H1 (cell line): Measurements from ENCODE around the gene ACKR3. TPM values are rescaled to one million over a fixed set of nuclear protein-coding genes. Genes with fewer than 3 reads are reported as not detected.
A peak's percentile ranks its signal among the peaks of the same experiment; 100 is the strongest.

Experiments used
- CTCF ChIA-PET: fragments of 300-600 bp; sonication (Branson Sonifier 250); formaldehyde crosslinking; loops from one replicate; lab custom pipeline; 2021; ENCODE audit not compliant: partially characterized antibody; lab: Charles Lee
- POLR2A ChIA-PET: fragments of 300-600 bp; sonication (Branson Sonifier 250); formaldehyde crosslinking; loops from one replicate; lab custom pipeline; 2021; ENCODE audit warnings: inconsistent platforms; ENCODE audit not compliant: partially characterized antibody; lab: Charles Lee
- DNase-seq, 2 experiments: peaks; one replicate each; pipeline versions ENCODE4 v3.0.0 to v3.0.0-alpha.2; 2010 to 2022; ENCODE audit warnings: low spot score in 2 of 2, low read depth in 1 of 2, mixed read lengths in 1 of 2
- FAIRE-seq: peaks from 2 replicates; lab custom pipeline; 2011; peaks lifted over from hg19 to GRCh38; lab: Jason Lieb, UNC
- H2AFZ ChIP-seq: 2 replicates; pipeline ENCODE4 v1.8.1; 2012; ENCODE audit warnings: low read length, inconsistent platforms
- H2AK5ac ChIP-seq: 2 replicates; pipeline ENCODE4 v1.6.1; 2013; ENCODE audit warnings: low read depth, low read length
- H2BK120ac ChIP-seq: replicated peaks from 2 replicates; pipeline ENCODE3; 2013; ENCODE audit warnings: low read depth, low read length, inconsistent platforms
- H2BK12ac ChIP-seq: 2 replicates; pipeline ENCODE4 v1.6.1; 2013; ENCODE audit warnings: low read depth, low read length
- H2BK15ac ChIP-seq: 2 replicates; pipeline ENCODE4 v1.6.1; 2013; ENCODE audit warnings: low read length
- H2BK20ac ChIP-seq: 2 replicates; pipeline ENCODE4 v1.6.1; 2013; ENCODE audit warnings: low read length
- H2BK5ac ChIP-seq: 2 replicates; pipeline ENCODE4 v1.6.1; 2013; ENCODE audit warnings: low read depth, low read length
- H3K14ac ChIP-seq: 2 replicates; pipeline ENCODE4 v1.6.1; 2013; ENCODE audit warnings: inconsistent platforms; ENCODE audit not compliant: insufficient read length
- H3K18ac ChIP-seq: 2 replicates; pipeline ENCODE4 v1.6.1; 2013; ENCODE audit warnings: low read length; ENCODE audit errors: extremely low read depth
- H3K23ac ChIP-seq: 2 replicates; pipeline ENCODE4 v1.6.1; 2013; ENCODE audit warnings: inconsistent platforms; ENCODE audit not compliant: insufficient read length
- H3K23me2 ChIP-seq: 2 replicates; pipeline ENCODE4 v1.6.1; 2013; ENCODE audit warnings: low read depth, low read length
- H3K27ac ChIP-seq: 2 replicates; pipeline ENCODE4 v1.6.1; 2011; ENCODE audit warnings: low read depth, low read length, inconsistent platforms
- H3K27me3 ChIP-seq, 4 experiments: replicated peaks in 1 of 4; 1 replicate in 1 of 4; 2 replicates in 3 of 4; pipeline versions ENCODE4 v1.6.1 to v1.8.1; 2011 to 2013; ENCODE audit warnings: low read length in 3 of 4, mild to moderate bottlenecking in 3 of 4, inconsistent platforms in 2 of 4, mixed read lengths in 2 of 4, moderate library complexity in 1 of 4; ENCODE audit not compliant: control insufficient read depth in 3 of 4, insufficient read depth in 3 of 4; ENCODE audit errors: extremely low read depth in 1 of 4
- H3K36me3 ChIP-seq, 4 experiments: 2 replicates each; pipeline versions ENCODE4 v1.6.1 to v1.8.1; 2011 to 2013; ENCODE audit warnings: mild to moderate bottlenecking in 4 of 4, low read length in 3 of 4, moderate library complexity in 2 of 4, control low read depth in 1 of 4, inconsistent platforms in 1 of 4; ENCODE audit not compliant: insufficient read depth in 4 of 4, control insufficient read depth in 2 of 4
- H3K4ac ChIP-seq: replicated peaks from 2 replicates; pipeline ENCODE3; 2013; ENCODE audit warnings: low read length, low read depth, mixed read lengths, inconsistent platforms; ENCODE audit not compliant: insufficient read length
- H3K4me1 ChIP-seq, 4 experiments: replicated peaks in 1 of 4; 1 replicate in 1 of 4; 2 replicates in 3 of 4; pipeline versions ENCODE4 v1.6.1 to v1.8.1; 2011 to 2013; ENCODE audit warnings: low read length in 3 of 4, inconsistent platforms in 2 of 4, mixed read lengths in 1 of 4; ENCODE audit not compliant: insufficient read depth in 4 of 4, control insufficient read depth in 3 of 4
- H3K4me2 ChIP-seq, 2 experiments: 2 replicates each; pipeline versions ENCODE4 v1.6.1 to v1.8.1; 2011 to 2013; ENCODE audit warnings: low read depth in 2 of 2, low read length in 2 of 2, control low read depth in 1 of 2, inconsistent platforms in 1 of 2, mild to moderate bottlenecking in 1 of 2; ENCODE audit not compliant: insufficient read depth in 1 of 2
- H3K4me3 ChIP-seq, 4 experiments: fragments of 200-600, 300-600 bp in 1 of 4; sonication (generic), shearing (Covaris generic), sonication (Bioruptor Twin) in 1 of 4; 2 replicates each; pipeline versions ENCODE4 v1.5.1 to v1.8.1; 2011 to 2016; ENCODE audit warnings: low read length in 4 of 4, low read depth in 3 of 4, control low read depth in 2 of 4, inconsistent platforms in 2 of 4, mild to moderate bottlenecking in 2 of 4, mixed read lengths in 1 of 4, moderate library complexity in 1 of 4; ENCODE audit not compliant: insufficient read depth in 2 of 4; ENCODE audit errors: extremely low read depth in 1 of 4
- H3K56ac ChIP-seq: replicated peaks from 2 replicates; pipeline ENCODE3; 2013; ENCODE audit warnings: low read depth, mild to moderate bottlenecking, mixed read lengths, low read length, inconsistent platforms; ENCODE audit not compliant: insufficient read length
- H3K79me1 ChIP-seq: 2 replicates; pipeline ENCODE4 v1.6.1; 2013; ENCODE audit warnings: low read depth, low read length, control low read depth
- H3K79me2 ChIP-seq, 2 experiments: 2 replicates each; pipeline versions ENCODE4 v1.6.1 to v1.8.1; 2012 to 2013; ENCODE audit warnings: low read length in 2 of 2, mild to moderate bottlenecking in 2 of 2, inconsistent platforms in 1 of 2; ENCODE audit not compliant: insufficient read depth in 2 of 2, control insufficient read depth in 1 of 2
- H3K9ac ChIP-seq, 4 experiments: replicated peaks in 1 of 4; 1 replicate in 1 of 4; 2 replicates in 3 of 4; pipeline versions ENCODE4 v1.6.1 to v1.8.1; 2011 to 2013; ENCODE audit warnings: low read depth in 3 of 4, low read length in 3 of 4, control low read depth in 2 of 4, mild to moderate bottlenecking in 2 of 4, moderate library complexity in 2 of 4, inconsistent platforms in 1 of 4; ENCODE audit errors: extremely low read depth in 1 of 4
- H3K9me3 ChIP-seq, 2 experiments: 2 replicates each; pipeline versions ENCODE4 v1.6.1 to v1.8.1; 2012 to 2013; ENCODE audit warnings: mild to moderate bottlenecking in 2 of 2, moderate library complexity in 2 of 2, control low read depth in 1 of 2, inconsistent platforms in 1 of 2, low read depth in 1 of 2, low read length in 1 of 2, mixed read lengths in 1 of 2; ENCODE audit not compliant: insufficient read depth in 2 of 2
- H4K20me1 ChIP-seq, 2 experiments: replicated peaks in 1 of 2; 2 replicates each; pipeline versions ENCODE3 to v1.8.1; 2011 to 2013; ENCODE audit warnings: inconsistent platforms in 2 of 2, low read length in 2 of 2, mild to moderate bottlenecking in 1 of 2; ENCODE audit not compliant: insufficient read depth in 2 of 2, control insufficient read depth in 1 of 2
- H4K5ac ChIP-seq: 2 replicates; pipeline ENCODE4 v1.6.1; 2013; ENCODE audit warnings: low read length, low read depth, mixed read lengths, inconsistent platforms; ENCODE audit not compliant: insufficient read length
- H4K8ac ChIP-seq: 2 replicates; pipeline ENCODE4 v1.8.0; 2013; ENCODE audit warnings: mild to moderate bottlenecking, moderate library complexity, low read length, inconsistent platforms; ENCODE audit not compliant: insufficient read depth; ENCODE audit errors: extremely low read depth
- H4K91ac ChIP-seq: replicated peaks from 2 replicates; pipeline ENCODE3; 2013; ENCODE audit warnings: low read length, mixed read lengths, inconsistent platforms; ENCODE audit not compliant: insufficient read length
- BACH1 ChIP-seq: IDR thresholded peaks from 2 replicates; pipeline ENCODE4 v1.6.1; 2012; ENCODE audit warnings: low read length, improper control_type of control experiment
- CHD2 ChIP-seq: IDR thresholded peaks from 2 replicates; pipeline ENCODE4 v1.6.1; 2012; ENCODE audit warnings: low read length, improper control_type of control experiment
- GTF2F1 ChIP-seq: IDR thresholded peaks from 2 replicates; pipeline ENCODE4 v1.6.1; 2012; ENCODE audit warnings: low read depth, low read length, improper control_type of control experiment, borderline replicate concordance
- MAFK ChIP-seq: IDR thresholded peaks from 2 replicates; pipeline ENCODE4 v1.6.1; 2012; ENCODE audit warnings: low read depth, mild to moderate bottlenecking, improper control_type of control experiment, low read length
- MAX ChIP-seq: IDR thresholded peaks from 2 replicates; pipeline ENCODE4 v1.6.1; 2012; ENCODE audit warnings: inconsistent platforms
- POLR2A ChIP-seq, 2 experiments: IDR thresholded peaks; 1 replicate in 1 of 2; 2 replicates in 1 of 2; pipeline ENCODE4 v1.6.1; 2011; ENCODE audit warnings: low read depth in 2 of 2, low read length in 2 of 2, mild to moderate bottlenecking in 2 of 2; ENCODE audit errors: control extremely low read depth in 1 of 2
- POLR2AphosphoS5 ChIP-seq: IDR thresholded peaks from 2 replicates; pipeline ENCODE4 v1.6.1; 2011; ENCODE audit warnings: low read depth, low read length
- RBBP5 ChIP-seq: IDR thresholded peaks from 2 replicates; pipeline ENCODE4 v1.7.1; 2012; ENCODE audit warnings: low read depth, mild to moderate bottlenecking, inconsistent platforms, low read length, moderate library complexity, borderline replicate concordance
- RXRA ChIP-seq: IDR thresholded peaks from 2 replicates; pipeline ENCODE4 v1.6.1; 2011; ENCODE audit warnings: low read depth, mild to moderate bottlenecking, low read length, moderate library complexity; ENCODE audit not compliant: insufficient read depth
- SIRT6 ChIP-seq: IDR thresholded peaks from one replicate; pipeline ENCODE4 v1.7.1; 2012; ENCODE audit warnings: low read length, inconsistent platforms
- WGBS, 2 experiments: shearing (Covaris generic) in 1 of 2; methylation state at CpG; one replicate each; pipeline versions ENCODE4 v1.1.6 to v1.1.7; 2013 to 2015; ENCODE audit warnings: low lambda C conversion rate in 2 of 2, mixed read lengths in 2 of 2, inconsistent platforms in 1 of 2, low coverage in 1 of 2, missing lambda C conversion rate in 1 of 2; ENCODE audit not compliant: insufficient replicate concordance in 2 of 2, insufficient coverage in 1 of 2, insufficient read length in 1 of 2; ENCODE audit errors: extremely low coverage in 1 of 2, missing lambda C conversion rate in 1 of 2; 5-methylcytosine and 5-hydroxymethylcytosine counted together
- polyA plus RNA-seq, 7 experiments: library from polyadenylated mRNA; depleted of rRNA in 3 of 7; stranded (reverse) in 5 of 7; unstranded in 2 of 7; fragments of >200 nt in 5 of 7; fragments of 200-250 nt in 2 of 7; gene quantifications; 1 replicate in 5 of 7; 2 replicates in 1 of 7; 4 replicates in 1 of 7; pipeline versions ENCODE4 v1.2.1 to v1.2.3, GENCODE V29; 2011 to 2013; ENCODE audit warnings: missing spikeins in 2 of 7, mixed read lengths in 2 of 7
- total RNA-seq: library from RNA; stranded (reverse); fragmentation: NEBNext Ultra II Directional; extraction: Animal tissue kit (Norgen Biotek cat#: 25700); gene quantifications from 2 replicates; pipeline ENCODE4 v1.2.1, GENCODE V29; 2021
- TF ChIP-seq, protein P1 (sequence below), 3 experiments: IDR thresholded peaks; 1 replicate in 2 of 3; 2 replicates in 1 of 3; pipeline versions ENCODE4 v1.5.1 to v1.6.1; 2011; ENCODE audit warnings: low read length in 3 of 3, mild to moderate bottlenecking in 3 of 3, inconsistent platforms in 2 of 3, low read depth in 1 of 3, moderate library complexity in 1 of 3; ENCODE audit not compliant: insufficient read depth in 1 of 3; ENCODE audit errors: control extremely low read depth in 1 of 3

Gene ACKR3
- total and polyA plus RNA-seq, 2 of the 8 experiments (the other 6 are each of a cell fraction or from before 2014, with no cell fraction given) = 1.4 to 24.4 TPM

DNA sequence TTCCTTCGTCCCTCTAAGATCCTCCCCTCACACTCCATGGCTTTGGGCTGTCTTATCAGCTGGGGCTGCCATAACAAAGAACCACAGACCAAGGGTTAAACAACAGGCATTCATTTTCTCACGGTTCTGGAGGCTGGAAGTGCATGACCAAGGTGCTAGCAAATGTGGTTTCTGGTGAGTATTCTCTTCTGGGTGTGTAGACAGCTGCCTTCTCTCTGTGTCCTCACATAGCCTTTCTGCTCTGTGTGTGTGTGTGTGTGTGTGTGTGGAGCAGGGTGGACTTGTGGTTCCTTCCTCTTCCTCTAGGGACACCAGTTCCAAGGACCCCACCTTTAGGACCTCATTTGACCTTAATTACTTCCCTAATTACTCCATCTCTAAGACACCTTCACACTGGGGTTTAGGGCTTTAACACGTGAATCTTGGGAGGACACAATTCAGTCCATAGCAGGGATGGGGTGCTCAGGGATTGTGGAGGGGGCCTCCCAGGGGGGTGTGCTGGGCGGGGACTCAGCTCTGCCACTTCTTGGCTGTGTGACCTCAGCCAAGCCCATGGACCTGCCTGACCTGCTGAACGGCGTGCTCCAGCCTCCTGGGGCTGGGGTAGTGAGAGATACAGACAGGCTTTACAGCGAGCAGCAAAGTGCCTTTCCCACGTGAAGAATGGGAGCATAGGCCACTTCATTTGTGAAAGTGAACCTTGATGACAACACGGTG, 38.0 kb downstream of the ACKR3 start:
- no peak overlapping the region for H4K5ac ChIP-seq
- H2AFZ ChIP-seq = no peak overlapping the region
- no peak overlapping the region for H3K14ac ChIP-seq
- no peak overlapping the region for H3K4ac ChIP-seq
- H3K9ac ChIP-seq = no peak overlapping the region
- H4K8ac ChIP-seq = no peak overlapping the region; the same call in 1 of the 2 replicates
- H4K91ac ChIP-seq = no peak overlapping the region
- no peak overlapping the region for H3K4me2 ChIP-seq
- no peak overlapping the region for H2BK120ac ChIP-seq
- 81% methylated on average over 9 of the region's 9 CpGs; no CpG with 5 or more reads in 1 of the 2 experiments for WGBS, 2 experiments
- no peaks in the 10 kb centered on the region for H3K9me3 ChIP-seq
- H3K4me3 ChIP-seq = no peak overlapping the region
- H2BK12ac ChIP-seq = no peak overlapping the region
- no peak overlapping the region for H2BK20ac ChIP-seq
- peaks cover 0 to 1% (median 0%) of the 10 kb centered on the region in 4 experiments; a peak in 1 of 7 replicates for H3K4me1 ChIP-seq
- H3K79me2 ChIP-seq = no peaks in the 10 kb centered on the region
- FAIRE-seq (peak; percentile 7), DNase-seq (no peak)
- no peak overlapping the region for H2BK5ac ChIP-seq
- H3K27ac ChIP-seq = no peak overlapping the region
- no peak overlapping the region for H3K56ac ChIP-seq
- POLR2A ChIA-PET = no interaction called here
- no peak overlapping the region for H2BK15ac ChIP-seq
- CTCF ChIA-PET = interaction anchor here (1.0 to 2.0 kb wide), 15 partner anchors 9 to 420 kb away, joined by 3 to 6 read pairs (median 4); no protein-coding TSS in a partner anchor
- H2AK5ac ChIP-seq = no peak overlapping the region
- H3K23me2 ChIP-seq = no peaks in the 10 kb centered on the region
- no peaks in the 10 kb centered on the region for H3K27me3 ChIP-seq
- no peak overlapping the region for H3K18ac ChIP-seq
- no peaks in the 10 kb centered on the region for H3K79me1 ChIP-seq
- no peak overlapping the region for H3K23ac ChIP-seq
- no peaks in the 10 kb centered on the region for H3K36me3 ChIP-seq
- H4K20me1 ChIP-seq = no peaks in the 10 kb centered on the region
- TF ChIP-seq SIRT6 = no peak
- no peak for TF ChIP-seq POLR2A (IDR thresholded peaks at IDR 0.05; ENCODE audit: control extremely low read depth in 1 of 2, low read depth in 2 of 2, low read length in 2 of 2)
- TF ChIP-seq POLR2AphosphoS5 = no peak
- TF ChIP-seq GTF2F1 = no peak
- no peak for TF ChIP-seq RXRA
- TF ChIP-seq, protein P1, sequence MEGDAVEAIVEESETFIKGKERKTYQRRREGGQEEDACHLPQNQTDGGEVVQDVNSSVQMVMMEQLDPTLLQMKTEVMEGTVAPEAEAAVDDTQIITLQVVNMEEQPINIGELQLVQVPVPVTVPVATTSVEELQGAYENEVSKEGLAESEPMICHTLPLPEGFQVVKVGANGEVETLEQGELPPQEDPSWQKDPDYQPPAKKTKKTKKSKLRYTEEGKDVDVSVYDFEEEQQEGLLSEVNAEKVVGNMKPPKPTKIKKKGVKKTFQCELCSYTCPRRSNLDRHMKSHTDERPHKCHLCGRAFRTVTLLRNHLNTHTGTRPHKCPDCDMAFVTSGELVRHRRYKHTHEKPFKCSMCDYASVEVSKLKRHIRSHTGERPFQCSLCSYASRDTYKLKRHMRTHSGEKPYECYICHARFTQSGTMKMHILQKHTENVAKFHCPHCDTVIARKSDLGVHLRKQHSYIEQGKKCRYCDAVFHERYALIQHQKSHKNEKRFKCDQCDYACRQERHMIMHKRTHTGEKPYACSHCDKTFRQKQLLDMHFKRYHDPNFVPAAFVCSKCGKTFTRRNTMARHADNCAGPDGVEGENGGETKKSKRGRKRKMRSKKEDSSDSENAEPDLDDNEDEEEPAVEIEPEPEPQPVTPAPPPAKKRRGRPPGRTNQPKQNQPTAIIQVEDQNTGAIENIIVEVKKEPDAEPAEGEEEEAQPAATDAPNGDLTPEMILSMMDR (IDR thresholded peaks at IDR 0.05; ENCODE audit: control extremely low read depth in 1 of 3, insufficient read depth in 1 of 3, low read depth in 1 of 3, low read length in 3 of 3) = peak; percentile 7 to 36 (median 15); a peak in 3 of 4 replicates
- no peak for TF ChIP-seq BACH1
- no peak for TF ChIP-seq CHD2
- TF ChIP-seq MAFK = no peak
- TF ChIP-seq MAX = no peak
- no peak for TF ChIP-seq RBBP5
